ENCODE data around the gene TSPAN18.
A peak's percentile ranks its signal among the peaks of the same experiment; 100 is the strongest.

Gene TSPAN18

DNA sequence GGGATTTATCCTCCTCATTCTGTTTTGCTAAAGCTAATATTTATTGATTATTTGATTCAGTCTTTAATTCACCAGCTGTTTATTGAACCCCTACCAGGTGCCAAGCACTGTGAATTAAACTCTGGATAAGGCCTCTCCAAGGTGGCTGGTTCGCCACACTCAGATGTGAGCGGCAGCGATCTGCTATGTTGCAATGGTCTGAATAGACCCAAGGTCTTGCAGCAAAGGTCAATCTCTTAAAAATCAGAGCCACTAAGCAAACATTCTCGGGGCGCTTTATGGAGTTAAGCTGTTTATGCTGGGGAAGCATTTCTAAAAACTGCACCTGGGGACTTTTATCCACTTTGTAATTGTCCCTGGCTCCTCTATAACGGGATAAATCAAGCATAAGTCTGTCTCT, 10.5 kb upstream of the TSPAN18 start:
- Histone ChIP-seq H3K79me1 (ENCODE audit: low read depth, low read length) (no peaks in the 10 kb centered on the region), H2BK12ac (ENCODE audit: low read length) (no peak overlapping the region), H3K4me3 (ENCODE audit: low read length in 2 of 2) (no peak overlapping the region), H3K9ac (ENCODE audit: low read depth, low read length, poor library complexity) (no peak overlapping the region), H2AFZ (ENCODE audit: low read length) (no peak overlapping the region), H3K4me2 (ENCODE audit: insufficient read depth, low read length, poor library complexity, severe bottlenecking) (no peak overlapping the region), H4K8ac (ENCODE audit: low read depth, low read length) (no peak overlapping the region), H3K36me3 (replicated peaks in 1 of 2; ENCODE audit: control insufficient read depth in 2 of 2, insufficient read depth in 2 of 2, low read length in 2 of 2) (no peaks in the 10 kb centered on the region), H2BK5ac (ENCODE audit: low read length) (no peak overlapping the region), H2BK120ac (ENCODE audit: low read depth, low read length) (no peak overlapping the region), H2BK15ac (ENCODE audit: low read length) (no peak overlapping the region), H3K18ac (ENCODE audit: low read length) (no peak overlapping the region), H3K27me3 (ENCODE audit: control insufficient read depth in 3 of 3, insufficient read depth in 3 of 3, low read depth in 1 of 3, low read length in 3 of 3) (no peaks in the 10 kb centered on the region), H3K4ac (ENCODE audit: low read length) (no peak overlapping the region), H4K91ac (ENCODE audit: low read depth, low read length, poor library complexity) (no peak overlapping the region), H3K9me3 (replicated peaks in 1 of 2; ENCODE audit: control insufficient read depth in 2 of 2, insufficient read depth in 1 of 2, low read depth in 1 of 2, low read length in 2 of 2) (no peaks in the 10 kb centered on the region), H2AK5ac (ENCODE audit: low read depth, low read length) (no peak overlapping the region), H3K23ac (ENCODE audit: low read depth, low read length, poor library complexity) (no peak overlapping the region), H3K27ac (replicated peaks; ENCODE audit: low read length) (no peak overlapping the region), H3K14ac (ENCODE audit: low read length) (no peak overlapping the region), H3K4me1 (ENCODE audit: control insufficient read depth in 2 of 2, insufficient read depth in 1 of 2, low read depth in 1 of 2, low read length in 2 of 2) (peaks cover 19 to 22% of the 10 kb centered on the region in 2 donors)
- WGBS, 2 donors (ENCODE audit: extremely low coverage in 2 of 2, insufficient read length in 2 of 2, insufficient replicate concordance in 1 of 2) = no CpG with 5 or more reads among the region's 6 CpGs
- no peak for DNase-seq (ENCODE audit: low spot score)

- no peak overlapping the region for H3K14ac ChIP-seq (ENCODE audit: low read length)
- H3K4me1 ChIP-seq (ENCODE audit: control insufficient read depth in 2 of 2, insufficient read depth in 1 of 2, low read depth in 1 of 2, low read length in 2 of 2) = peaks cover 15 to 16% of the 10 kb centered on the region in 2 donors
- no peak overlapping the region for H2BK5ac ChIP-seq (ENCODE audit: low read length)
- no peaks in the 10 kb centered on the region for H3K79me1 ChIP-seq (ENCODE audit: low read depth, low read length)
- H2BK12ac ChIP-seq (ENCODE audit: low read length) = no peak overlapping the region
- no peak overlapping the region for H3K4me3 ChIP-seq (ENCODE audit: low read length in 2 of 2)
- H3K23ac ChIP-seq (ENCODE audit: low read depth, low read length, poor library complexity) = no peak overlapping the region
- no peak for DNase-seq (ENCODE audit: low spot score)
- WGBS, 2 donors (ENCODE audit: extremely low coverage in 2 of 2, insufficient read length in 2 of 2, insufficient replicate concordance in 1 of 2) = no CpG with 5 or more reads among the region's 5 CpGs
- H3K18ac ChIP-seq (ENCODE audit: low read length) = peak overlapping the region; percentile 38
- H4K8ac ChIP-seq (ENCODE audit: low read depth, low read length) = no peak overlapping the region
- no peak overlapping the region for H2BK120ac ChIP-seq (ENCODE audit: low read depth, low read length)
- H3K9me3 ChIP-seq (replicated peaks in 1 of 2; ENCODE audit: control insufficient read depth in 2 of 2, insufficient read depth in 1 of 2, low read depth in 1 of 2, low read length in 2 of 2) = no peaks in the 10 kb centered on the region
- no peak overlapping the region for H3K9ac ChIP-seq (ENCODE audit: low read depth, low read length, poor library complexity)
- H3K4ac ChIP-seq (ENCODE audit: low read length) = no peak overlapping the region
- H3K27me3 ChIP-seq (ENCODE audit: control insufficient read depth in 3 of 3, insufficient read depth in 3 of 3, low read depth in 1 of 3, low read length in 3 of 3) = no peaks in the 10 kb centered on the region
- no peak overlapping the region for H4K91ac ChIP-seq (ENCODE audit: low read depth, low read length, poor library complexity)
- H3K36me3 ChIP-seq (replicated peaks in 1 of 2; ENCODE audit: control insufficient read depth in 2 of 2, insufficient read depth in 2 of 2, low read length in 2 of 2) = no peaks in the 10 kb centered on the region
- no peak overlapping the region for H3K27ac ChIP-seq (replicated peaks; ENCODE audit: low read length)
- H2BK15ac ChIP-seq (ENCODE audit: low read length) = no peak overlapping the region
- no peak overlapping the region for H2AFZ ChIP-seq (ENCODE audit: low read length)
- H3K4me2 ChIP-seq (ENCODE audit: insufficient read depth, low read length, poor library complexity, severe bottlenecking) = no peak overlapping the region
- no peak overlapping the region for H2AK5ac ChIP-seq (ENCODE audit: low read depth, low read length)
Observed at GRCh38 chr11:44718057-44718456, 8.7 kb upstream of the TSPAN18 start.

- H3K14ac ChIP-seq (ENCODE audit: low read length) = no peak overlapping the region
- peak overlapping the region; percentile 36 for H2AK5ac ChIP-seq (ENCODE audit: low read depth, low read length)
- H2BK120ac ChIP-seq (ENCODE audit: low read depth, low read length) = no peak overlapping the region
- H2BK5ac ChIP-seq (ENCODE audit: low read length) = no peak overlapping the region
- H2BK12ac ChIP-seq (ENCODE audit: low read length) = no peak overlapping the region
- H3K4me1 ChIP-seq (ENCODE audit: control insufficient read depth in 2 of 2, insufficient read depth in 1 of 2, low read depth in 1 of 2, low read length in 2 of 2) = peaks cover 14 to 15% of the 10 kb centered on the region in 2 donors
- H3K18ac ChIP-seq (ENCODE audit: low read length) = peak overlapping the region; percentile 55
- no peak overlapping the region for H3K4me2 ChIP-seq (ENCODE audit: insufficient read depth, low read length, poor library complexity, severe bottlenecking)
- no CpG with 5 or more reads among the region's 4 CpGs for WGBS, 2 donors (ENCODE audit: extremely low coverage in 2 of 2, insufficient read length in 2 of 2, insufficient replicate concordance in 1 of 2)
- H4K8ac ChIP-seq (ENCODE audit: low read depth, low read length) = no peak overlapping the region
- H3K4ac ChIP-seq (ENCODE audit: low read length) = no peak overlapping the region
- H4K91ac ChIP-seq (ENCODE audit: low read depth, low read length, poor library complexity) = no peak overlapping the region
- no peak overlapping the region for H3K4me3 ChIP-seq (ENCODE audit: low read length in 2 of 2)
- no peaks in the 10 kb centered on the region for H3K79me1 ChIP-seq (ENCODE audit: low read depth, low read length)
- no peaks in the 10 kb centered on the region for H3K9me3 ChIP-seq (replicated peaks in 1 of 2; ENCODE audit: control insufficient read depth in 2 of 2, insufficient read depth in 1 of 2, low read depth in 1 of 2, low read length in 2 of 2)
- H2AFZ ChIP-seq (ENCODE audit: low read length) = no peak overlapping the region
- DNase-seq (ENCODE audit: low spot score) = no peak
- H3K27ac ChIP-seq (replicated peaks; ENCODE audit: low read length) = no peak overlapping the region
- no peak overlapping the region for H3K23ac ChIP-seq (ENCODE audit: low read depth, low read length, poor library complexity)
- H3K36me3 ChIP-seq (replicated peaks in 1 of 2; ENCODE audit: control insufficient read depth in 2 of 2, insufficient read depth in 2 of 2, low read length in 2 of 2) = no peaks in the 10 kb centered on the region
- H2BK15ac ChIP-seq (ENCODE audit: low read length) = no peak overlapping the region
- no peak overlapping the region for H3K9ac ChIP-seq (ENCODE audit: low read depth, low read length, poor library complexity)
- no peaks in the 10 kb centered on the region for H3K27me3 ChIP-seq (ENCODE audit: control insufficient read depth in 3 of 3, insufficient read depth in 3 of 3, low read depth in 1 of 3, low read length in 3 of 3)
Observed at GRCh38 chr11:44718612-44719390, 8.0 kb upstream of the TSPAN18 start.

DNA sequence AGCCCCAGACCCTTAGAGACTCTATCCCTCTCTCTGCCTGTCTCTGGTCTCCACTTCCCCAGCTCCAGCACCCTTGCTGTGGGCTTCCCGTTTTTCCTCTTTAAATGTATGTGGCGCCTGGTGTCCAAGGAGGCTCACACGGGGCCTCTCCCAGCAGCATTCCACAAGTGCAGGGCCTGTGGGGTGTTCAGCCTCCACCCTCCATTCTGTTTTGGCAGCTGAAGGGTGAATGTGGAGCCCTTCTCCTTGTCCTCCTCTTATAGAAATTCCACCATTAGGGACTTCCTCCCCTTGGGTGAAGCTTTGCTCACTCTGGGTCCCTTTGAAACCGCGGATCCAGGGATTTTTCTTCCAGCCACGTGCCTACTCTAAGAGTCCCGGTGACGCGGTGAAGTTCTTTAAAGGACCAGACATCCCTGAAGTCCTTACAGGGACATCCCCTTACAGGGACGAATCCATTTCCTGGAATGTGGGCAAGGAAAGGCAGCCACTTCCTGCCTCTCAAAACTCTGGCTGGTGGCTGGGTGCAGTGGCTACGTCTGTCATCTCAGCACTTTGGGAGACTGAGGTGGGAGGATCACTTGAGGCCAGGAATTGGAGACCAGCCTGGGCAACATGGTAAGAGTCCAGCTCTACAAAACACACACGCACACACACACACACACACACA, 1.6 kb upstream of the TSPAN18 start:
- Histone ChIP-seq H2AFZ (ENCODE audit: low read length) (peak overlapping the region; percentile 87), H3K9me3 (replicated peaks in 1 of 2; ENCODE audit: control insufficient read depth in 2 of 2, insufficient read depth in 1 of 2, low read depth in 1 of 2, low read length in 2 of 2) (no peaks in the 10 kb centered on the region), H3K4me2 (ENCODE audit: insufficient read depth, low read length, poor library complexity, severe bottlenecking) (no peak overlapping the region), H4K8ac (ENCODE audit: low read depth, low read length) (no peak overlapping the region), H2BK5ac (ENCODE audit: low read length) (peak overlapping the region; percentile 97), H3K79me1 (ENCODE audit: low read depth, low read length) (peaks cover 2% of the 10 kb centered on the region), H3K4me1 (ENCODE audit: control insufficient read depth in 2 of 2, insufficient read depth in 1 of 2, low read depth in 1 of 2, low read length in 2 of 2) (peaks cover 38 to 48% of the 10 kb centered on the region in 2 donors), H4K91ac (ENCODE audit: low read depth, low read length, poor library complexity) (no peak overlapping the region), H3K23ac (ENCODE audit: low read depth, low read length, poor library complexity) (no peak overlapping the region), H3K36me3 (replicated peaks in 1 of 2; ENCODE audit: control insufficient read depth in 2 of 2, insufficient read depth in 2 of 2, low read length in 2 of 2) (no peaks in the 10 kb centered on the region), H2BK12ac (ENCODE audit: low read length) (peak overlapping the region; percentile 89), H3K27ac (replicated peaks; ENCODE audit: low read length) (peak overlapping the region; percentile 3), H3K4ac (ENCODE audit: low read length) (no peak overlapping the region), H3K27me3 (ENCODE audit: control insufficient read depth in 3 of 3, insufficient read depth in 3 of 3, low read depth in 1 of 3, low read length in 3 of 3) (no peaks in the 10 kb centered on the region), H3K9ac (ENCODE audit: low read depth, low read length, poor library complexity) (no peak overlapping the region), H3K4me3 (ENCODE audit: low read length in 2 of 2) (no peak overlapping the region), H2BK120ac (ENCODE audit: low read depth, low read length) (no peak overlapping the region), H2AK5ac (ENCODE audit: low read depth, low read length) (peak overlapping the region; percentile 1), H2BK15ac (ENCODE audit: low read length) (peak overlapping the region; percentile 33), H3K14ac (ENCODE audit: low read length) (peak overlapping the region; percentile 49), H3K18ac (ENCODE audit: low read length) (peak overlapping the region; percentile 86)
- WGBS, 2 donors (ENCODE audit: extremely low coverage in 2 of 2, insufficient read length in 2 of 2, insufficient replicate concordance in 1 of 2) = no CpG with 5 or more reads among the region's 12 CpGs
- DNase-seq (ENCODE audit: low spot score) = no peak
